Stomach (tissue), 4 donors: ENCODE measurements around the gene TUBGCP3.

Experiments
- POLR2A ChIP-seq, 4 donors: fragments of 450-650 bp; IDR thresholded peaks; one replicate each; pipeline ENCODE4 v1.6.1; 2016; ENCODE audit warnings: antibody characterized with exemption in 4 of 4, control low read depth in 2 of 4, mild to moderate bottlenecking in 1 of 4, moderate library complexity in 1 of 4
- POLR2AphosphoS5 ChIP-seq, 3 donors: sonication (generic); formaldehyde crosslinking; IDR thresholded peaks; one replicate each; pipeline ENCODE4 v1.6.1; 2016; ENCODE audit warnings: antibody characterized with exemption in 3 of 3
- TF ChIP-seq, protein P1 (sequence below), 7 experiments: fragments of 450-650 bp in 4 of 7; fragments of 200-600 bp in 3 of 7; sonication (generic) in 3 of 7; IDR thresholded peaks; one replicate each; pipeline ENCODE4 v1.5.1; 2016 to 2019; ENCODE audit warnings: antibody characterized with exemption in 7 of 7, control low read depth in 2 of 7, mild to moderate bottlenecking in 1 of 7

DNA sequence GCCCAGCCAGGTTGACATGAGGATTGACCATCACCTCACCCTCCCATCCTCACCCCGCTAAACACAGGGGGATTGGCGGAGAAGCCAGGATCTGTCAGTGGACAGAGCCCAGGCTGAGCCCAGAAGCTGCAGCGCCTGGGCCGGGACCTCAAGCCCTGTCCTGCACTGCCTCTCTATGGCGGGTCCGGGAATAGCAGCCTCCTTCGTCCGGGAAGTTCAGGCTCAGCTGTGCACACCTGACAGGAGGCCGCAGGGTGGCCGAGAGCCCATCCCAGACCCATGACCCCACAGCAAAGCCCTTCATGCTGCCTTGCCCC is 144.0 kb downstream of the TUBGCP3 start:
- TF ChIP-seq, protein P1, sequence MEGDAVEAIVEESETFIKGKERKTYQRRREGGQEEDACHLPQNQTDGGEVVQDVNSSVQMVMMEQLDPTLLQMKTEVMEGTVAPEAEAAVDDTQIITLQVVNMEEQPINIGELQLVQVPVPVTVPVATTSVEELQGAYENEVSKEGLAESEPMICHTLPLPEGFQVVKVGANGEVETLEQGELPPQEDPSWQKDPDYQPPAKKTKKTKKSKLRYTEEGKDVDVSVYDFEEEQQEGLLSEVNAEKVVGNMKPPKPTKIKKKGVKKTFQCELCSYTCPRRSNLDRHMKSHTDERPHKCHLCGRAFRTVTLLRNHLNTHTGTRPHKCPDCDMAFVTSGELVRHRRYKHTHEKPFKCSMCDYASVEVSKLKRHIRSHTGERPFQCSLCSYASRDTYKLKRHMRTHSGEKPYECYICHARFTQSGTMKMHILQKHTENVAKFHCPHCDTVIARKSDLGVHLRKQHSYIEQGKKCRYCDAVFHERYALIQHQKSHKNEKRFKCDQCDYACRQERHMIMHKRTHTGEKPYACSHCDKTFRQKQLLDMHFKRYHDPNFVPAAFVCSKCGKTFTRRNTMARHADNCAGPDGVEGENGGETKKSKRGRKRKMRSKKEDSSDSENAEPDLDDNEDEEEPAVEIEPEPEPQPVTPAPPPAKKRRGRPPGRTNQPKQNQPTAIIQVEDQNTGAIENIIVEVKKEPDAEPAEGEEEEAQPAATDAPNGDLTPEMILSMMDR (IDR thresholded peaks at IDR 0.05): peak in 5 of 7 experiments; percentile 48 to 81 (median 75)
- no peak for TF ChIP-seq POLR2AphosphoS5 (IDR thresholded peaks at IDR 0.05)
- no peak for TF ChIP-seq POLR2A (IDR thresholded peaks at IDR 0.05)
